Measurements from ENCODE around the gene HLF. TPM values are rescaled to one million over a fixed set of nuclear protein-coding genes. Genes with fewer than 3 reads are reported as not detected.

Gene HLF
- total RNA-seq, 1 experiment from 2014 or later, result 0.24 TPM

- DNase-seq (ENCODE audit: low read depth, low spot score), result no peak
- in situ Hi-C loops (cut with HindIII; ENCODE audit: low pct_unique_long_range_greater_than_20kb, low sequenced_read_pairs), result no loop called here
These were observed 5.1 kb downstream of the HLF start for GRCh38 chr17:55269894-55270293.

GRCh38 chr17:55271223-55271571, 6.4 kb downstream of the HLF start:
- in situ Hi-C loops (cut with HindIII; ENCODE audit: low pct_unique_long_range_greater_than_20kb, low sequenced_read_pairs), result no loop called here
- DNase-seq (ENCODE audit: low read depth, low spot score), result no peak

GRCh38 chr17:55271958-55272710, 7.4 kb downstream of the HLF start:
- in situ Hi-C loops (cut with HindIII; ENCODE audit: low pct_unique_long_range_greater_than_20kb, low sequenced_read_pairs), result no loop called here
- DNase-seq (ENCODE audit: low read depth, low spot score), result no peak

- in situ Hi-C loops (cut with HindIII; ENCODE audit: low pct_unique_long_range_greater_than_20kb, low sequenced_read_pairs), result no loop called here
- no peak for DNase-seq (ENCODE audit: low read depth, low spot score)
These were observed 8.2 kb downstream of the HLF start for GRCh38 chr17:55272711-55273578.

- DNase-seq (ENCODE audit: low read depth, low spot score), result peak; percentile 37
- in situ Hi-C loops (cut with HindIII; ENCODE audit: low pct_unique_long_range_greater_than_20kb, low sequenced_read_pairs), result no loop called here
These were observed 9.0 kb downstream of the HLF start for GRCh38 chr17:55273579-55274354.

GRCh38 chr17:55274355-55275255, 9.8 kb downstream of the HLF start:
- DNase-seq (ENCODE audit: low read depth, low spot score), result no peak
- in situ Hi-C loops (cut with HindIII; ENCODE audit: low pct_unique_long_range_greater_than_20kb, low sequenced_read_pairs), result no loop called here

GRCh38 chr17:55275894-55276804, 11.4 kb downstream of the HLF start:
- peak; percentile 24 for DNase-seq (ENCODE audit: low read depth, low spot score)
- in situ Hi-C loops (cut with HindIII; ENCODE audit: low pct_unique_long_range_greater_than_20kb, low sequenced_read_pairs), result no loop called here

GRCh38 chr17:55278173-55278961, 13.6 kb downstream of the HLF start:
- no peak for DNase-seq (ENCODE audit: low read depth, low spot score)
- in situ Hi-C loops (cut with HindIII; ENCODE audit: low pct_unique_long_range_greater_than_20kb, low sequenced_read_pairs), result no loop called here

GRCh38 chr17:55279203-55279602, 14.4 kb downstream of the HLF start:
- in situ Hi-C loops (cut with HindIII; ENCODE audit: low pct_unique_long_range_greater_than_20kb, low sequenced_read_pairs), result no loop called here
- DNase-seq (ENCODE audit: low read depth, low spot score), result no peak

GRCh38 chr17:55279788-55280187, 15.0 kb downstream of the HLF start:
- no peak for DNase-seq (ENCODE audit: low read depth, low spot score)
- in situ Hi-C loops (cut with HindIII; ENCODE audit: low pct_unique_long_range_greater_than_20kb, low sequenced_read_pairs), result no loop called here

GRCh38 chr17:55280212-55280611, 15.5 kb downstream of the HLF start:
- no peak for DNase-seq (ENCODE audit: low read depth, low spot score)
- in situ Hi-C loops (cut with HindIII; ENCODE audit: low pct_unique_long_range_greater_than_20kb, low sequenced_read_pairs), result no loop called here

- in situ Hi-C loops (cut with HindIII; ENCODE audit: low pct_unique_long_range_greater_than_20kb, low sequenced_read_pairs), result no loop called here
- no peak for DNase-seq (ENCODE audit: low read depth, low spot score)
These were observed 17.1 kb downstream of the HLF start for GRCh38 chr17:55281649-55282378.

- DNase-seq (ENCODE audit: low read depth, low spot score), result no peak
- in situ Hi-C loops (cut with HindIII; ENCODE audit: low pct_unique_long_range_greater_than_20kb, low sequenced_read_pairs), result no loop called here
These were observed 17.6 kb downstream of the HLF start for GRCh38 chr17:55282379-55282702.

GRCh38 chr17:55282741-55283140, 18.0 kb downstream of the HLF start:
- in situ Hi-C loops (cut with HindIII; ENCODE audit: low pct_unique_long_range_greater_than_20kb, low sequenced_read_pairs), result no loop called here
- DNase-seq (ENCODE audit: low read depth, low spot score), result no peak

- no peak for DNase-seq (ENCODE audit: low read depth, low spot score)
- in situ Hi-C loops (cut with HindIII; ENCODE audit: low pct_unique_long_range_greater_than_20kb, low sequenced_read_pairs), result no loop called here
These were observed 18.7 kb downstream of the HLF start for GRCh38 chr17:55283256-55283965.
